T-helper 1 cell treated with Interleukin-12 subunit alpha and Interleukin-12 subunit beta and Interleukin-4 antibody, amounts not matched to agents 30 μg/mL and 1 μg/mL, for 36 hours (primary cell): ENCODE data around the gene CHP2.
"Not testable (repeated sequence)": the region's sequence is repeated elsewhere in the genome, so short reads cannot be mapped to it uniquely, and the experiment has no call there.

ENCODE experiments used
- H3K27ac Mint-ChIP-seq: one replicate; pipeline ENCODE4 v1.8.0; 2021; ENCODE audit warnings: mild to moderate bottlenecking, mixed read lengths
- H3K27me3 Mint-ChIP-seq: one replicate; pipeline ENCODE4 v1.8.0; 2021; ENCODE audit warnings: low read depth, mixed read lengths
- H3K36me3 Mint-ChIP-seq: one replicate; pipeline ENCODE4 v1.8.0; 2021; ENCODE audit warnings: low read depth, mixed read lengths
- H3K4me1 Mint-ChIP-seq: one replicate; pipeline ENCODE4 v1.8.0; 2021; ENCODE audit warnings: low read depth, mixed read lengths
- H3K4me3 Mint-ChIP-seq: one replicate; pipeline ENCODE4 v1.8.0; 2021; ENCODE audit warnings: mild to moderate bottlenecking, moderate library complexity, mixed read lengths
- H3K9me3 Mint-ChIP-seq: one replicate; pipeline ENCODE4 v1.8.0; 2021; ENCODE audit warnings: mixed read lengths

Gene CHP2

GRCh38 chr16:23729503-23730424, 25.1 kb upstream of the CHP2 start:
- H3K27ac Mint-ChIP-seq: no peak overlapping the region
- H3K27me3 Mint-ChIP-seq: peaks cover 6% of the 10 kb centered on the region
- peaks cover 4% of the 10 kb centered on the region for H3K4me1 Mint-ChIP-seq

DNA sequence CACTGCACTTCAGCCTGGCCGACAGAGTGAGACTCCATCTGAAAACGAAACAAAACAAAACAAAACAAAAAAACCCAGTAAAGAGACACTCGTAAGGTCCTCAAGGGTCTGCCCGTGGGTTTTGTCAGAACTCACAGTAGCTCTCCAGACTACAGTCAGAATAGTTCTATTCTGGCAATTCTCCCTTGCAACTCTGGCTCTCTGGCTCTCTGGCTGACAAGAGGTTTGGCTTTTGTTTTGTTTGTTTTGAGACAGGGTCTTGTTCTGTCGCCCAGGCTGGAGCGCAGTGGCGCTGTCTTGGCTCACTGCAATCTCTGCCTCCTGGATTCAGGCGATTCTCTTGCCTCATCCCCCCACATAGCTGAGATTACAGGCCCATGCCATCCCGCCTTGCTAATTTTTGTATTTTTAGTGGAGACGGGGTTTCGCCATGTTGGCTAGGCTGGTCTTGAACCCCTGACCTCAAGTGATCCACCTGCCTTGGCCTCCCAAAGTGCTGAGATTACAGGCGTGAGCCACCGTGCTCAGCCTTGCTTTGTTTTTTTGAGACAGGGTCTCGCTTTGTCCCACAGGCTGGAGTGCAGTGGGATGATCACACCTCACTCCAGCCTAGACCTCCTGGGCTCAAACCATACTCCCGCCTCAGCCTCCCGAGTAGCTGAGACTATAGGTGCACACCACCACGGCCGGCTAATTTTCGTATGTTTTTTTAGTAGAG, 20.5 kb upstream of the CHP2 start:
- H3K9me3 Mint-ChIP-seq: no peaks in the 10 kb centered on the region
- peaks cover 3% of the 10 kb centered on the region for H3K4me1 Mint-ChIP-seq
- peaks cover 12% of the 10 kb centered on the region for H3K27me3 Mint-ChIP-seq
- no peaks in the 10 kb centered on the region for H3K36me3 Mint-ChIP-seq
- H3K27ac Mint-ChIP-seq: no peak overlapping the region
- H3K4me3 Mint-ChIP-seq: no peak overlapping the region

More at GRCh38 chr16:23729503-23730424, 25.1 kb upstream of the CHP2 start:
- Mint-ChIP-seq H3K36me3 (no peaks in the 10 kb centered on the region), H3K4me3 (no peak overlapping the region), H3K9me3 (no peaks in the 10 kb centered on the region)

DNA sequence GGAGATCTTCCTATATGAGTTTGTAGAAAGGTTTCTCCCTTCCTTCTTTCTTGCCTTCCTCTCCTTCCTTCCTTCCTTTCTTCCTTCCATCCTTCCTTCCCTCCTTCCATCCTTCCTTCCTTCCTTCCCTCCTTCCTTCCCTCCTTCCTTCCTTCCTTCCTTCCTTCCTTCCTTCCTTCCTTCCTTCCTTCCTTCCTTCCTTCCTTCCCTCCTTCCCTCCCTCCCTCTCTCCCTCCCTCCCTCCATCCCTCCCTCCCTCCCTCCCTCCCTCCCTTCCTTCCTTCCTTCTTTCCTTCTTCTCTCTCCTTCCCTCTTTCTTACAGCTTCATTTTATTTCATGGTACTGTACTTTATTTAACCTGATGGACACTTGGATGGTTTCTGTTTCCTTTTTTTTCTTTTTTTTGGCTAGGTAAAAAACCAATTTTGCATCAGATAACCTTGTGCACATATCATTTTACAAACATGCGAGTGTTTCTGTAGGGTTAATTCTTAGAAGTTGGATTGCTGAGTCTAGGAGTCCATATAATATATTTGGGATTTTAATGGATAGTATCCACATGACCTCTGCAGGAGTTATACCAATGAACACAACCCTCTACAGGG, 17.3 kb upstream of the CHP2 start:
- H3K27me3 Mint-ChIP-seq, H3K36me3 Mint-ChIP-seq, H3K9me3 Mint-ChIP-seq, H3K27ac Mint-ChIP-seq, H3K4me3 Mint-ChIP-seq, H3K4me1 Mint-ChIP-seq: not testable (repeated sequence)

- Mint-ChIP-seq H3K27me3 (peaks cover 10% of the 10 kb centered on the region), H3K4me3 (no peak overlapping the region), H3K27ac (no peak overlapping the region), H3K9me3 (no peaks in the 10 kb centered on the region), H3K4me1 (peaks cover 3% of the 10 kb centered on the region), H3K36me3 (no peaks in the 10 kb centered on the region)
These were observed 15.3 kb upstream of the CHP2 start for GRCh38 chr16:23739516-23739915.

GRCh38 chr16:23741675-23742303, 13.0 kb upstream of the CHP2 start:
- H3K27ac Mint-ChIP-seq: no peak overlapping the region
- H3K4me1 Mint-ChIP-seq: no peaks in the 10 kb centered on the region
- H3K9me3 Mint-ChIP-seq: no peaks in the 10 kb centered on the region
- no peaks in the 10 kb centered on the region for H3K36me3 Mint-ChIP-seq
- H3K27me3 Mint-ChIP-seq: peaks cover 14% of the 10 kb centered on the region
- no peak overlapping the region for H3K4me3 Mint-ChIP-seq

- no peaks in the 10 kb centered on the region for H3K36me3 Mint-ChIP-seq
- peaks cover 15% of the 10 kb centered on the region for H3K27me3 Mint-ChIP-seq
- no peaks in the 10 kb centered on the region for H3K4me1 Mint-ChIP-seq
- H3K27ac Mint-ChIP-seq: no peak overlapping the region
- no peak overlapping the region for H3K4me3 Mint-ChIP-seq
- no peaks in the 10 kb centered on the region for H3K9me3 Mint-ChIP-seq
These were observed 12.1 kb upstream of the CHP2 start for GRCh38 chr16:23742766-23743165.

GRCh38 chr16:23745263-23745662, 9.6 kb upstream of the CHP2 start:
- Mint-ChIP-seq H3K27ac (no peak overlapping the region), H3K9me3 (no peaks in the 10 kb centered on the region), H3K4me3 (no peak overlapping the region), H3K36me3 (no peaks in the 10 kb centered on the region), H3K4me1 (no peaks in the 10 kb centered on the region), H3K27me3 (peaks cover 18% of the 10 kb centered on the region)

DNA sequence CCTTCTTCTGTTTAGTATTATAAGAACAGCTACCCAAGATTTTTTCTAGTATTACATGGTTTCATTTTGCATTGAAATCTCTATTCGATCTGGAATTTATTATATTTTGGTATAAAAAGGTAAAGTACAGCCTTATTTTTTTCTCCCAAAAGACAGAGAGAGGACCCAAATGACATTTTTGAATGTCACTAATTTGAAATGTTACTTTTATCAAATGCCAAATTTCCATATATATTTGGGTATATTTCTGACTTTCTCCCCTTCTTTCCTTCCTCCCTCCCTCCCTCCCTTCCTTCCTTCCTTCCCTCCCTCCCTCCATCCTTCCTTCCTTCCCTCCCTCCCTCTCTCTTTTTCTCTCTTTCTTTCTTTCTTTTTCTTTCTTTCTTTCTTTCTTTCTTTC, 6.2 kb upstream of the CHP2 start:
- Mint-ChIP-seq H3K27ac (no peak overlapping the region), H3K9me3 (no peaks in the 10 kb centered on the region), H3K4me3 (no peak overlapping the region), H3K36me3 (no peaks in the 10 kb centered on the region), H3K4me1 (no peaks in the 10 kb centered on the region), H3K27me3 (peaks cover 27% of the 10 kb centered on the region)

DNA sequence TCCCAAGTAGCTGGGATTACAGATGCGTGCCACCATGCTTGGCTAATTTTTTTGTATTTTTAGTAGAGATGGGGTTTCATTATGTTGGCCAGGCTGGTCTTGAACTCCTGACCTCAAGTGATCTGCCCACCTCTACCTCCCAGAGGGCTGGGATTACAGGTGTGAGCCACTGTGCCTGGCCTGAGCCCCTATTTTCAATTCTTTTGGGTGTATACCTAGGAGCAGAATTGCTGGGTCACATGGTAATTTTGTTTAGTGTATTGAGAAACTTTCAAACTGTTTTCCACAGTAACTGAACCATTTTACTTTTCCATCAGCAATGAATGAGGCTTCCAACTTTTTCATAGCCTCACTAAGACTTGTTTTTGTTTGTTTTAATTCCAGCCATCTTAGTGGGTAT, 3.8 kb upstream of the CHP2 start:
- H3K27me3 Mint-ChIP-seq: peaks cover 46% of the 10 kb centered on the region
- H3K4me3 Mint-ChIP-seq, H3K4me1 Mint-ChIP-seq, H3K36me3 Mint-ChIP-seq, H3K27ac Mint-ChIP-seq, H3K9me3 Mint-ChIP-seq: not testable (repeated sequence)

DNA sequence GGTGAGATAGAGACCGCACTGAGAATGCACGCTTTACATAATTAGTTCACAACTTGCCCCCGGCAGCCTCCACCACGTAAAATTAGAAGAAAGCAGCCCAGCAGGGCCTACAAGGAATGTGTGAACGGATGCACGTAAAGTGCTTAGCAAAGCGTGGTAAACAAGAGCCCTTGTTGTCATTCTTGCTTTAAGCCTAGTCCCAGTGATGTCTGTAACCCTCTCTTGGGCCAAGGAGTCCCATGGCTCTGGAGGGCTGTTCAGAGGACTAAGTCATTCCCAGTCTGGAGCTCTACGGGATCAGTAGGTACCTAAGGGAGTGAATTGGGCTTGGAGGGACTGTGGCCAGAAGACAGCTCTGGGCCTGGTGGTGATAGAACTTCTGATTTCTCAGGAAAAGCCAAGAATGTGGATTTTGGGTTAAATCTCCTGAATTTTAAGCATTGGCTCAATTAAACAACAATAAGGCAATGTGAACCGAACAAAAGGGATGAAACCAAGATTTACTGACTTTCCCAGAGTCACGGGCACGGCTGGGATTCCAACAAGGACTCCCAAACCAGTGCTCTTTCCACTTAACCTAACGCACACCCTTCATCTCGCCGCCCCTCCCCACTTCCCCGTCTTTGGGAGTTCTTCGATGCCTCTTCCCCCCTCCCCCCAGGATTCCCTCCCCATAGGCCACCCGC, 775 bp upstream of the CHP2 start:
- no peak overlapping the region for H3K4me3 Mint-ChIP-seq
- peaks cover 62% of the 10 kb centered on the region for H3K27me3 Mint-ChIP-seq

DNA sequence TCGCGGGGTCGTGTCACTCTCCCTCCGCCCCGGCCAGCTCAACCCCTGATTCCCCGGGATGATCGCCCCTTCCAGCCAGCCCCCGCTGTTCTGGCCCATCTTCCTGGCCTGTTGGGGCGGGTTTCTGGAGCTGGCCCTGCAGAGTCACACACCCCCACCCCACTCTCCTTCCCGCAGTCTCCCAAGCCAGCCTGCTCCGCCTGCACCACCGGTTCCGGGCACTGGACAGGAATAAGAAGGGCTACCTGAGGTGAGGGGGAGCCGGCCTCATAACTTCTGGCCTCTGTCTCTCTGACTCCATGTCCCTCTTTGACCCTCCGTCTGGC, 621 bp downstream of the CHP2 start:
- no peaks in the 10 kb centered on the region for H3K4me1 Mint-ChIP-seq
- H3K36me3 Mint-ChIP-seq: no peaks in the 10 kb centered on the region
- H3K27me3 Mint-ChIP-seq: peaks cover 63% of the 10 kb centered on the region
- H3K9me3 Mint-ChIP-seq: no peaks in the 10 kb centered on the region
- H3K4me3 Mint-ChIP-seq: no peak overlapping the region
- H3K27ac Mint-ChIP-seq: no peak overlapping the region

More for the DNA sequence above, 775 bp upstream of the CHP2 start:
- no peaks in the 10 kb centered on the region for H3K4me1 Mint-ChIP-seq
- no peaks in the 10 kb centered on the region for H3K36me3 Mint-ChIP-seq
- no peak overlapping the region for H3K27ac Mint-ChIP-seq
- no peaks in the 10 kb centered on the region for H3K9me3 Mint-ChIP-seq

GRCh38 chr16:23757116-23757515, 2.3 kb downstream of the CHP2 start:
- no peaks in the 10 kb centered on the region for H3K9me3 Mint-ChIP-seq
- H3K27ac Mint-ChIP-seq: no peak overlapping the region
- no peaks in the 10 kb centered on the region for H3K36me3 Mint-ChIP-seq
- no peaks in the 10 kb centered on the region for H3K4me1 Mint-ChIP-seq
- H3K27me3 Mint-ChIP-seq: peaks cover 61% of the 10 kb centered on the region
- H3K4me3 Mint-ChIP-seq: no peak overlapping the region

GRCh38 chr16:23757937-23758619, 3.3 kb downstream of the CHP2 start:
- H3K27ac Mint-ChIP-seq: no peak overlapping the region
- H3K9me3 Mint-ChIP-seq: no peaks in the 10 kb centered on the region
- H3K4me3 Mint-ChIP-seq: no peak overlapping the region
- H3K36me3 Mint-ChIP-seq: no peaks in the 10 kb centered on the region
- peaks cover 52% of the 10 kb centered on the region for H3K27me3 Mint-ChIP-seq
- no peaks in the 10 kb centered on the region for H3K4me1 Mint-ChIP-seq

DNA sequence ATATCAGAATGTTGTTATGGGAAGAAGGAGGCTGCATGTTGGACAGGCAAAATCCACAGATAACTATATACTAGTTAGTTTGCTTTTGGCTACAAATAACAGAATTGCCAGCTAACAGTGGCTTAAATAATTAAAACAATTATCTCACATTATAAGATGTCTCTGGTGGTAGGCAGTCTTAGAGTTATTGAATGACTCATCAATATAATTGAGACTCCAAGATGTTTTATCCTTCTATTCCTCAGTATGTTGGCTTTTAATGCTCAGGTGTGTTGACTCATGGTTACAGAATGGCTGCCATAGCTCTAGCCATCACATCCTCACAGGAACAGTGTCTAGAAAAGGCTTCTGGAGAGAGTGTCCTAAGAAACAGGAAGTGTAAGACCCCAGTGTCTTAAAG, 11.1 kb downstream of the CHP2 start:
- Mint-ChIP-seq H3K36me3 (no peaks in the 10 kb centered on the region), H3K9me3 (no peaks in the 10 kb centered on the region), H3K27me3 (no peaks in the 10 kb centered on the region), H3K27ac (no peak overlapping the region), H3K4me3 (no peak overlapping the region), H3K4me1 (no peaks in the 10 kb centered on the region)
